ENCODE measurements around the gene LSM12.
"Not testable (repeated sequence)": the region's sequence is repeated elsewhere in the genome, so short reads cannot be mapped to it uniquely, and the experiment has no call there.

LSM12 gene

DNA sequence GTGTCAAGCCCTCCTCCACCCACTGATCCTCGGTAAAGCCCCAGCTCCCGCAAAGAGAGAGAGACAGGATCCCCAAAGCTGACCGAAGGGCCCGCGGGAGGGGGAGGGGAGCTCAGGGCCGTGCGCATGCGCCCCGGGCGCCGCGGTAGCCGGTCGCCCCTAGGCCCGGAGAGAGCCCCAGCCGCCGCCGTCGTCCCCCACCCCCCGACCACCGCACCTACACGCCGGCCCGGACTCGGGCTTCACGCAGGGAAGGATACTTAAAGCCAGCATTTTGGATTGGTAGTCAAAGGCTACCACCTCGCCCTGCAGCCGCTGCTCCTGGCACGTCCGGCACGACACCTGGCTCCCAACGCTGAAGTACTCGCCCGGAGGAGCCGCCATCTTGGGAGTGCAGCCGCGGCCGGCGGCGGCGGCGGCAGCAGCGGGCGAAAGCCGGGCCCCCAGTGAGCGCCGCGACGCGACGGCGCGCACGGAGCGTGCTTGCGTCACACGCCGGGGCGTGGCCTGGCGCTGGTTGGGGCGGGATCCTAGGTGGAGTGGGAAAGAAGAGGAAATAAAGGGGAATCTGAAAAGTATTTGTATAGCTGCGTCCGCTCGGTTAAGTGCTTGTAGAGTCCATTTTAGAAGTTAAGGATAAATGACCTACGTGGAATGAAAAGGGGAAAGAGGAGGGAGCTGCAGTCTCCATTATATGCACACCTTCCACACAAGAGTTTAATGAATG lies at the start of gene LSM12:
Gene LSM12 (minus strand): TSS at position 468 of the 727 bp plus-strand sequence. CDS start 84 bp downstream, at position 384.
- DNase-seq (ENCODE audit: low read depth in 2 of 2, low spot score in 1 of 2): peak; percentile 76 to 77

GRCh38 chr17:44115585-44116415 lies 49.3 kb upstream of the LSM12 start:
- no peak for DNase-seq (ENCODE audit: low read depth in 2 of 2, low spot score in 1 of 2)

DNA sequence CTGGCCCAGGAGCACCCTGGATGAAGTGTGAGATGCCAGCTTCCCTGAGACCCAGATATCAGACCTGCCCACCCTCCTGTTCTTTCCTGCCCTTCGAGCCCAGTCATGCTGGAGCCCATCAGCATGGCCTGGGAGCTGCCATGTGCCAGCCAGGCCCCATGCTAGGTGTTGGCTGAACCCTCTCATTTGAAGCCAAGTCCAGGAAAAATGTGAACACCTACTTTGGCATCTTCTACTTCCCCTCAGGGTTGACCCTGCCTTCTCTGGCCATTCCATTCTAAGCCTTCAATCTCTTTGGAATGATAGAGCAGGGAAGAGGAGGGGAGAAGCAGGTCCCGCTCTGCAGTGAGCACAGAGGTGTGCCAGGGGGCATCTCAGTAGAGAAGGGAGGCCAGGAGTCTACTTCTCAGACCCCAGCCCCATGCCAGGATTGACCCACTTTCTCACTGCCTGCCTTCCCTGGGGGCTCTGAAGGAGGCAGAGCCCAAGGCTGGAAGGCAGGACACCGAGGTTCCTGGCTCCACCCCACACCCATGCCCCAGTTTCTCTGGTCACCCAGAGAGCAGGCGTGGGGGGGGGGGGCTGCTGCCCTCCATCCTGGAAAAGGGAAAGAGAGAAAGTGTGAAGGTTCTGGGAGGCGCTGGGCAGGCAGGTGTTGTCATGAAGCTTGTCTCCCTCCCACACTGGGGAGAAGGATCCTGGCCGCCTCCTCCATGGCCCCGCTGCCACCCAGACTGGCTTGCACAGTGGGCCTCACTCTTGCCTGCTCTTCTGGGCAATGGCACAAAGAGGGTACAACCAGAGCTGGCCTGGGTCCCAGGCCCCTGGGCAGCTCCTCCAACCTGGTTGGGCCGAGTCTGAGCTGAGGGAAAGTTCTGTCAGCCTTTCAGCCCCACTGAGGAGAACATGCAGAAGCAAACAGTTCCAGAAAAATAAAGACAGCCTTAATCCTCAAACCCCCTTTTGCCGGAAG lies 47.7 kb upstream of the LSM12 start:
- no peak for DNase-seq (ENCODE audit: low read depth in 2 of 2, low spot score in 1 of 2)

- no peak for DNase-seq (ENCODE audit: low read depth in 2 of 2, low spot score in 1 of 2)
Measured at GRCh38 chr17:44113382-44113781, 46.9 kb upstream of the LSM12 start.

- DNase-seq (ENCODE audit: low read depth in 2 of 2, low spot score in 1 of 2): no peak
Measured at GRCh38 chr17:44112284-44113280, 46.1 kb upstream of the LSM12 start.

DNA sequence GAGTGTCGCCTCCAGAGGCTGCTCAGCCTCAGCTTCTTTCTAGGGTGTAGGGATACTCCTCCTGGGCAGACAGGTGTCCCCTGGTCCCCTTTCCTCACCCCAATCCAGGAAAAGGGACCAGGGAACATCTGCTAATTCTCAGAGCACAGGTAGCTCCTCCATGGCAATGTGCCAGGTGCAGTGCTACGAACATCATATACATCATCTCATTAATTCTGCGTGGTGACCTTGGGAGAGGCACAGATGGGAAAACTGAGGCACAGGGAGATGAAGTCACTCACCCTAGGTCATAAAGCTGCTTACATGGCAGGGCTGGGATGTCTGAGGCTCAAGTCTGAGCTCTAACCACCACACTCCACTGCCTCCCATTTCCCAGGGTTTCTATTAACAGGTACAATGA lies 45.3 kb upstream of the LSM12 start:
- DNase-seq (ENCODE audit: low read depth in 2 of 2, low spot score in 1 of 2): no peak

GRCh38 chr17:44110823-44111633 lies 44.6 kb upstream of the LSM12 start:
- DNase-seq (ENCODE audit: low read depth in 2 of 2, low spot score in 1 of 2): peak; percentile 5 to 27

DNA sequence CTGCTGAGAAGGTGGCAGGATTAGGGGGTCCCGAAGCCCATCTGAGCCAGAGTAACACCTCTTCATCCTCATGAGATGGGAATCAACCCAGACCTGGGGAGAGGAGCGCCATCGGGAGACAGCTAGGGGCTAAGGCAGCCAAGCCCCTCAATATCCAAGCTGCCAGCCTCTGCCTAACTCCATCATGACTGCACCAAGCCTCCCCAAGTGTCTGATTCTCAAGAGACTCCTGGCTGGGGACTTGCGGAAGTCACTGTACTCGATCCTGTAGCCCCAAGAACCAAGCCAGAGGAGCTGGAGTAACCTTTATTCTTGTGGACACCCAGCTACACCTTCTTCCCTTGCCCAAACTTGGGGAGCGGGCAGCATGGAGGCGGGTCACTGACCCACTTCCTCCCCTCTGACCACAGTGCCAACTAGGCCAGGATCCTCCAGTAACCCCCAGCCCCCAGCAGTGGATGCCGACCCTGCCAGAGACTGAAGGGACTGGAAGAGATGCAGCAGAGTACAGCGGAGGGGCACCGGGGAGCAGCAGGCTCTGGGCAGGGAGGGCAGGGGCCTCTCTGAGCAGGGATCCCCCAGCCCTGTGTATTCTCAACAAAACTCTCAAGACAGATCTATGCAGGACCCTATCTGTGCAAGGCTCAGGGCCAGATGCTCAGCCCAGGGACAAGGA lies 43.7 kb upstream of the LSM12 start:
- no peak for DNase-seq (ENCODE audit: low read depth in 2 of 2, low spot score in 1 of 2)

GRCh38 chr17:44109312-44109630 lies 42.8 kb upstream of the LSM12 start:
- DNase-seq (ENCODE audit: low read depth in 2 of 2, low spot score in 1 of 2): no peak

GRCh38 chr17:44108440-44109311 lies 42.2 kb upstream of the LSM12 start:
- no peak for DNase-seq (ENCODE audit: low read depth in 2 of 2, low spot score in 1 of 2)

DNA sequence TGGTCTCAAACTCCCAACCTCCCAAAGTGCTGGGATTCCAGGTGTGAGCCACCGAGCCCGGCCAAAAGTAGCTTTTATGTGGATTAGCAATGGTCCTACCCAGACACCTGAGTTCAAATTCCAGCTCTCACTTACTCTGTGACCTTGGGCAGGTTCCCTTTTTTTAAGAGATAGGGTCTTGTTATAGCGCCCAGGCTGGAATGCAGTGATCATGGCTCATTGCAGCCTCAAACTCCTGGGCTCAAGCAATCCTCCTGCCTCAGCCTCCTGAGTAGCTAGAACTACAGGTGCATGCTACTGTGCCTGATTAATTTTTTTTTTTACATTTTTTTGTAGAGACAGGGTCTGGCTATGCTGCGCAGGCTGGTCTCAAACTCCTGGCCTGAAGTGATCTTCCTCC lies 40.3 kb upstream of the LSM12 start:
- no peak for DNase-seq (ENCODE audit: low read depth in 2 of 2, low spot score in 1 of 2)

DNA sequence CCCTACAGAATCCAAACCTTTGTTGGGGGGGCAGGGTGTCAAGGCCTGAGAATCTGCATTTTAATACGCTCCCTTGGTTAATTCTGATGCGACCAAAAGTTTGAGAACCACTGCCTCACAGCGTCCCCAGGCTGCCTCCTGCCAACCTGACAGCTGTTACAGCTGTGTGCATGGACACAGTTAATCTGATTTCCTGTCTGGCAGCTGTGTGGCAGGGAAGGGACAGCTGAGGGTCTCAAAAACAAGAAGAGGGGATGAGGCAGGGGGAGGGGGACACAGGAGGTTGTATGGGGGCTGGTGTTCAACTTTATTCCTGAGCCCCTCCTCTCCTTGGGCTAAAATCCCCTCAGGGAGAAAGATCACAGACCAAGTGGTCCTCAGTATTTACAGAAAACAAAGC lies 39.5 kb upstream of the LSM12 start:
- no peak for DNase-seq (ENCODE audit: low read depth in 2 of 2, low spot score in 1 of 2)

DNA sequence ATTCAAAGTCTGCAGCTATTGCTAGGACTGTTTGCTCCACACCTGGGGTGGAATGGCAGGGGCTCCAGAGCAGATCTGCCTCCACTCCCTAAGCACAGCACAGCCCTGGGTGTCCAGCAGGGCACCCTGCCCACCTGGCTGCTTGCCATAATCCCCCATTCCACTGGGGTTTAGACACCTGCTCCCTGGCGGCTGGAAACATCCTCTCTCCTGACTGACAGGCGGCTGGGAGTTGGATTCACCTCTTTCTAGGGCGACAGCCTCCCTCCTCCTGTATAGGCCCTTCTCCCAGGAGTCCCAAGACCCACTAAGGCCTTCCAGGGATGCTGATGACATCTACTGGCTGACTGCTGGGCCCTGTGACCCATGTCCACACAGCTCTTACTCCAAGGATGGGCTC lies 39.0 kb upstream of the LSM12 start:
- DNase-seq (ENCODE audit: low read depth in 2 of 2, low spot score in 1 of 2): no peak

DNA sequence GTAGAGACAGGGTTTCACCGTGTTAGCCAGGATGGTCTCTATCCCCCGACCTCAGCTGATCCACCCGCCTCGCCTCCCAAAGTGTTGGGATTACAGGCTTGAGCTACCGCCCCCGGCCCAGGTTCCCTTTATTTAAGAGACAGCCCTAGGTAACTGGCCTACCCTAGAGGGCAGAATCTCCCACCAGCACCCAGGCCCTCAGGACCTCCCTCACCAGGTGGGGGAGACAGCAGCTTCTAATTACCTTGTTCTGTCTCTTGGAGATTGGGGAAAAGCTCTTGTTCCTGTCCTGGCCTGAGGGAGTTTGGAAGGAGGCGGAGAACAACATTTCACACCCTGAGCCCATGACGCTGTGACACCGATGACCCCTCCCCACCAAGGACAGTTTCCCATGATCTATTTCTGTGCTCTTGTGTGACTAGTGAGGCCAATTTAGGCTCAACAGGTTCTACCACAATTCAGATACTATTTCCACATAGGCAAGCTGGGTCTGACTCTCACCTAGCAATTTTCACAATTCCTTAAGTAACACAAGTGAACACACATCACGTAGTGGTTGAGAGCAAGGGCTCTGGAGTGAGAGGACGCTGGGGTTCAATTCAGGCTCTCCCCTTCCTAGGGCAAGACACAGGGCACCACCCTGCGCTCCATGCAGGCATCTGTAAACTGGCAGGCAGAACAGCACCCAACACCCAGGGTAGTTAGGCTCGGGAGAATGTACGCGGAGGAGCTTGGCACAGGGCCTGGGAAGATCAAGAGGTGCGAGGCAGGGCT lies 36.6 kb upstream of the LSM12 start:
- no peak for DNase-seq (ENCODE audit: low read depth in 2 of 2, low spot score in 1 of 2)

GRCh38 chr17:44101858-44102257 lies 35.4 kb upstream of the LSM12 start:
- not testable (repeated sequence) for DNase-seq (ENCODE audit: low read depth in 2 of 2, low spot score in 1 of 2)

- DNase-seq (ENCODE audit: low read depth in 2 of 2, low spot score in 1 of 2): no peak
Measured at GRCh38 chr17:44097110-44097958, 30.9 kb upstream of the LSM12 start.

All from stimulated activated CD8-positive, alpha-beta memory T cell treated with anti-CD3 and anti-CD28 coated beads, Interleukin-4, amount 100 ng/mL, for 1 hour (primary cell).